GM18511 (cell line): ENCODE data around the gene COL21A1.

ENCODE experiments used
- ATAC-seq: cut with Tn5 transposase; IDR thresholded peaks from one replicate; pipeline ENCODE4 v1.9.1; 2021; ENCODE audit warnings: mild to moderate bottlenecking, moderate library complexity; ENCODE audit not compliant: unreplicated experiment

Gene COL21A1

DNA sequence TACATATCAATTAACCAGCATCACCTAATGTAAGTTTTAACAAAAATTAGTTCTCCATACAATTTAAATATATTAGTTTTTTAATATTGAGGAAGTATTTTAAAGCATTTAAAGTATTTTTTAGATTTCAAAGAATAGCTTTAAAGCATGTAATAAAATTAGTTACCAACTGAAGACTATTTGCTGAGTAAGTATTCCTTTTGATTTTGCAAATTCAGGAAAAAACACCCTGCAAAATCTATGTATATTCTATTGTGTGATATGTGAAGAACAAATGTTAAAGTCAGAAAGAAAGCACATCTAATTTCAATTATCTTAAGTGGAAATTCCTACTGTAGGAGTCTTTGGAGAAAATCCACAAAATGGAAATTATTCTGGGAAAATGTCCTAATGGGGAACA lies 107.3 kb downstream of the COL21A1 start:
- ATAC-seq, result no peak

DNA sequence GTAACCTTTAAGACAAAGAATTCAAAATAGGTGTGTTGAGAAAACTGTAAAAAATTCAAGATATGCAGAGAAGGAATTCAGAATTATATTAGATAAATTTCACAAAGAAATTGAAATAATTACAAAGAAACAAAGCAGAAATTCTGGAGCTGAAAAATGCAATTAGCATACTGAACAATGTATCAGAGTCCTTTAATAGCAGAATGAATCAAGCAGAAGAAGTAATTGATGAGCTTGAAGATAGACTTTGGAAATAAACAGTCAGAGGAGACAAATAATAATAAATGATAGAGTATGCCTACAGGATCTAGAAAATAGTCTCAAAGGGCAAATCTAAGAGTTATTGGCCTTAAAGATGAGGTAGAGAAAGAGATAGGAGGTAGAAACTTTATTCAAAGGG lies 131.7 kb downstream of the COL21A1 start:
- ATAC-seq, result no peak

GRCh38 chr6:56109149-56109548 lies 138.2 kb downstream of the COL21A1 start:
- ATAC-seq, result no peak

DNA sequence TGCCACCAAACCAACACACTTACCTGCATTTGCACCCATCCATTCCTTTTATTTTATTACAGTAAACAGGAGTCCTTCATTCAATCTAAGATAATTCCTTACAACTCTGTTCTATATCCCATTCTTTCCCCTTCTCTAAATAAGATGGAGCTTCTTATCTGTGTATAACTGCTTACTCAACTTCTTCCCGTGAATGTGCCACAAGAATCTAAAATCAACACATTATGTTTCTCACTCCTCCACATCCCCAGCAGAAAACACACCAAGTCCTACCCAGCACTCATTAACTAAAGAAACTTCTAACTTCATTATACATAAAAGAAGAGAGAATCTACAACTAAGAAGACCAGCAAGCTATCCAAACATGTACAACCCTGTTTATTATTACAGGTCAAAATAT lies 141.1 kb downstream of the COL21A1 start:
- ATAC-seq, result no peak

DNA sequence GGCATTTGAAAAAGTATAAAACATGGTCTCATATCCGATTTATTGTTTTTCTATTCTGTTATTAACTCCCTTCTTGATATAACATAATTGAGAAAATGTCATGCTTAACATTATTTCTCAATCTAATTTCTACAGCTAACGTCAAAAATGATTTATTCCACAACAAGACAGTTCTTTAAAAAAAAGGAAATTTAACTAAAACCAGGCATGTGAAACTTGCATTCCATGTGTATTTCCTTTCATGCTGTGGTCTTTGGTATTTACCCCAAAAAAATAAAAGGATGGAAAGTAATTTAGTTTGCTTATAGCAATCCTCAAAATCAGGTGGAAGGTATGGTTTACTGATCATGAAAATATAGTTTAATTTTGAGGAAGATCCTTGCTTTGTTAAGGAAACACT lies 142.8 kb downstream of the COL21A1 start:
- ATAC-seq, result no peak

- no peak for ATAC-seq
These were observed 145.2 kb downstream of the COL21A1 start for GRCh38 chr6:56102216-56102615.

- no peak for ATAC-seq
These were observed 146.2 kb downstream of the COL21A1 start for GRCh38 chr6:56101141-56101553.

GRCh38 chr6:56096946-56097621 lies 150.3 kb downstream of the COL21A1 start:
- no peak for ATAC-seq

- ATAC-seq, result no peak
These were observed 150.8 kb downstream of the COL21A1 start for GRCh38 chr6:56096541-56096940.

DNA sequence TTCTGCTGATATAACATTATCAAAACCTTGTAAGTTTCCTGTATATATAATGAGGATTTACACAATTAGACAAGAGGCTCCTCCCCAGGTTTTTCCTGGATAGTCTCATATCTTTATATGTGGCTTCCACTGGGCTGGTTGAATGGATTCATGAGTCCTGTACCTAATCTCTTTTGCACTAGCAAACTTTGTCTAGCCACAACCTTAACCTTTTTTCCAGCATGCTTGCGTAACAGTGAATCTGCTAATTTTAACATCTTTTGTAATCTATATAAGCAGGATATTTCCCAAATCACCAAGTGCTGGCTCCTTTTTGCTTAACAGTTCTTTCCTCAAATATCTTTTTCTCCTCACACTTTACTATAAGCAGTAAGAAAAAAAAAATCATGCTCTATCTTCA lies 153.6 kb downstream of the COL21A1 start:
- no peak for ATAC-seq

DNA sequence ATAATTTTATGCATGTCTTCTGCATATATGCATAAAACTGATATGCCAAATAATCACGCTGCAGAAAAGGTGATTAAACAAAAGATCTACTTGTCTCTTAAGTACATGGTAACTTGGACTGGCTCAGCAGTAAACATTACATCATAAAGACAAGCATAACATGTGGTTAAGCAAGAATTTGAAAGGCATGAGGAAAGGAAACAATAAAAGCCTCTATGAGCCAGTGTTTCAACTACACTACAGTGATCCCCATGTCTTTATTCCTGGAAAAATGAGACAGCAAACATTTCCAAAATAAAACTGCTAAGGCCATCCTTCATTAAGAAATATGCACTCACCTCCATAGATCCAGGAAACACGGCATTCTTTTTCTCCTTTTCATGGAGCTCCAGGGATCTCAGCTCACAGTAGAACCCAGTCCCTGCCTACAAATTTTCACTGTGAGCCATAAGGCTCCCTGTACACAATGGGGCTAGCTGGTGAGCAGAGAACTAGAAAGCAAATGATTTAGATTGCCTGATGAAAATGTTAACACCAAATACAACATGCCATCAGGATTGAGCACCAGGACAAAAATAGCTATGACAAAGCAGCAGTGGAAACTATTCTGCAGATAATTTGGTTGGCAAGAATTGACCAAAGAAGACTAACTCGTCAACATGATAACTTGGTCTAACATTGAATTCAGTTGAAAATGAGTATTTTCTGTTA lies 156.1 kb downstream of the COL21A1 start:
- no peak for ATAC-seq

DNA sequence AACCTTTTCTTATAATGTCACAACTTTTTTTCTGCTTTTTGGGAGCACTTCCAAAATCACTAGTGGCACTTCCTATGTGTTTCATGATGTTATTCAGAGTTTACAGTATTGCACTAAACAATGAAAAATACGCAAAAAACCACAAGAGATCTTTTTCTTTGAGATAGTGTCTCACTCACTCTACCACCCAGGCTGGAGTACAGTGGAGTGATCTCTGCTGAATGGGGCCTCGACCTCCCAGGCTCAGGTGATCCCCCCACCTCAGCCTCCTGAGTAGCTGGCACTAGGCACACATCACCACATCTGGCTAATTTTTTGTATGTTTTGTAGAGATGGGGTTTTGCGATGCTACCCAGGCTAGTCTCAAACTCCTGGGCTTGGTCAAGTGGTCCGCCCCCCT lies 158.7 kb downstream of the COL21A1 start:
- no peak for ATAC-seq

DNA sequence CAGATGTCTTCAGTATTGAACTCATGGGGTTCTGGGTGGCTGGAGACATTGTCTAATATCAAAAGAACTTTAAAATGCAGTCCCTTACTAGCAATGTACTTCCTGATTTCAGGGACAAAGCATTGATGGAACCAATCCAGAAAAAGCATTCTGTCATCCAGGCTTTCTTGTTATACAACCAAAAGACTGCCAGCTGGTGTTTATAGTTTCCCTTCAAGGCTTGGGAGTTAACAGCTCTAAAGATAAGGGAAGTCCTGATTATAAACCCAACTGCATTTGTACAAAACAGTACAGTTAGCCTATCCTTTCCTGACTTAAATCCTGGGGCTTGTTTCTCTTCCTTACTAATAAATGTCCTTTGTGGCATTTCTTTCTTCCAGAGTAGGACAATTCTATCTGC lies 160.0 kb downstream of the COL21A1 start:
- no peak for ATAC-seq

GRCh38 chr6:56079751-56080540 lies 167.4 kb downstream of the COL21A1 start:
- no peak for ATAC-seq

DNA sequence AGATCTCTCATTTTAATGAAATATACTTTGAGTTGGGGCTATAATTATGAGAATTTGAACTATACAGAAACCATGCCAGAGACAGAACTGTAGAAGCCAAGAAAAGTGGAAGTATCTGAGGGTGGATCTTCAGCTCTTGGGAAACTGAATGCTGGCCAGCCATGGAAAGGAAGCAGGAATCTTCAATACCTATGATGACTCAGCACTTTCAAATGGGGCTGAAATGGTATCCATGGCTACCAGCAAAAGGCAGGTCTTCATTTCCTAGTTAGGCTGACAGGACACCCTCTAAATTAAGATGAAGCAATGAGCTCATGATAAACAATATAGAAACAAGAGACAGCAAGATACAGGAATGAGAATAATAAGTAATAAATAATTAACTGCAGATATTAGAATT lies 171.3 kb downstream of the COL21A1 start:
- no peak for ATAC-seq

DNA sequence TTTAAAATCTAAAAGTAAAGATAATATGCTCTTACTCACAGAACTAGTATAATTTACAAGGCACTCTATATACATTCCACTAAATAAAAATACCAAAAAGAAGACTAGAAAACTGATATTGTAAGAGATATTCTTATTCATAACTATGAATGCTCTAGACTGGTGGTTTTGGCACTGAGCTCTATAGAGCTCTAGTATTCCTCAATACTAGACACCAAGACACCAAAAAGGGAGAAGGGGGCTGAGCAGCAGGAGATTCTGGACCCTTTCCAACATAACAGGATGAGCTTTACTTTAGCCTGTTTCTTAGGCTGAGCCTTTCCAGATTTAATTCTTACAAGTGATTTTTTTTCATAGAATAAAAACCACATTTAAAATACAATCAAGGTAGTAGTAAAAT lies 173.6 kb downstream of the COL21A1 start:
- no peak for ATAC-seq

DNA sequence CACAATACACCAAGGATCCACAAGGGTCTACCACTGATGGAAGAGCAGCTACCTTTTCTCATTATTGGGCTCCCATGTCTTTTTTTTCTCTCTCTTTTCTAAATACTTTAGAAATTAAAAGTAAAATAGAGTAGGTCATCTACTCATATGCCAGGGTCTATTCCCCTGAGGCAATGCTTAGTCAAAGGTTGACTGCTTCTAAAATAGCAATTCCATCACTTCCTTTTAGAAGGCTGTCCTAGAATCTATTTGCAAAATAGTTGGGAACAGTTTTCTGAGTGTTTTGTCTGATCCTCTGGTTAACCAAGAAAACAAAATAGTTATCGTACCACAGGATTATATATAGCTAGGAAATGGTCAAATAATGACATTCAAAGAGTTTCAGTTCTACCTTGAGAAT lies 174.1 kb downstream of the COL21A1 start:
- no peak for ATAC-seq

DNA sequence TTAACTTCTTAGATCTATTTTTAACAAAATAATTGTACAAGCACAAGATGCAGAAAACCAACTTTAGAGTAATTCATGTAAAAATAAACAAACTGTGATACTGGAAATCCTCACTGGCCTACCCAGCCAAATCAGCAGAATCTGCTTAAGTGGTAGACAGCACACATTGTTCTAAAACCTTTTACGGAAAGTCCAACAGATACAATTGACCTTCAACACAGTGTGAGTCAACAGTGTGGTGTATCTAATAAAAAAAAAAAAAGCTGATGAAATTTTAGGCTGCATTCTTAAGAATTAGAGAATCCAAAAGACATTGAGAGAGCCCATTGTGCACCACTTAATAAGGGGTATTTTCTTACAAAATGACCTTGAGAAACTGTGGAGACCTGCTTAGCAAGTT lies 174.5 kb downstream of the COL21A1 start:
- ATAC-seq, result no peak

GRCh38 chr6:56065408-56065807 lies 182.0 kb downstream of the COL21A1 start:
- no peak for ATAC-seq

GRCh38 chr6:56062836-56063235 lies 184.5 kb downstream of the COL21A1 start:
- no peak for ATAC-seq

DNA sequence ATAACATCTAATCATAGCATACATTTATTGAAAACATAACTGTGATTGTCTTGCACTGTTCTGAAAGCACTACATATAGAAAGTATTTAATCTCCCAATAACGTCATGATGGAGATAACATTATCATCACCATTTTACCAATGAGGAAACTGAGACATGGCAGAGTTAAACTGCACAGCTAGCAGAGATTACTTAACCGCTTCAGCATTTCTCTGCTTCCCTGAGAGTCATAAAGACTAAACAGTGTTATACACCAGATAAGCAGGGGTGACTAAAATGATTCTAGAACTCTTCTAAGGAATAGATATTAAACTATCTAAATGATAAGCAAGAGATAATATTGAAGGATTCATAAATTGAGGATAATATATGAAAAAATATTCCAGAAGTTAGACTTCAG lies 188.7 kb downstream of the COL21A1 start:
- no peak for ATAC-seq
